GM18507 (cell line): ENCODE results near the gene COQ7.

Experiments used
- DNase-seq: peaks from one replicate; pipeline ENCODE4 v3.0.0; 2011; ENCODE audit warnings: low read depth; ENCODE audit not compliant: insufficient read length; ENCODE audit errors: extremely low spot score
- FAIRE-seq: peaks from 2 replicates; lab custom pipeline; 2011; peaks lifted over from hg19 to GRCh38; lab: Jason Lieb, UNC

The COQ7 gene

DNA sequence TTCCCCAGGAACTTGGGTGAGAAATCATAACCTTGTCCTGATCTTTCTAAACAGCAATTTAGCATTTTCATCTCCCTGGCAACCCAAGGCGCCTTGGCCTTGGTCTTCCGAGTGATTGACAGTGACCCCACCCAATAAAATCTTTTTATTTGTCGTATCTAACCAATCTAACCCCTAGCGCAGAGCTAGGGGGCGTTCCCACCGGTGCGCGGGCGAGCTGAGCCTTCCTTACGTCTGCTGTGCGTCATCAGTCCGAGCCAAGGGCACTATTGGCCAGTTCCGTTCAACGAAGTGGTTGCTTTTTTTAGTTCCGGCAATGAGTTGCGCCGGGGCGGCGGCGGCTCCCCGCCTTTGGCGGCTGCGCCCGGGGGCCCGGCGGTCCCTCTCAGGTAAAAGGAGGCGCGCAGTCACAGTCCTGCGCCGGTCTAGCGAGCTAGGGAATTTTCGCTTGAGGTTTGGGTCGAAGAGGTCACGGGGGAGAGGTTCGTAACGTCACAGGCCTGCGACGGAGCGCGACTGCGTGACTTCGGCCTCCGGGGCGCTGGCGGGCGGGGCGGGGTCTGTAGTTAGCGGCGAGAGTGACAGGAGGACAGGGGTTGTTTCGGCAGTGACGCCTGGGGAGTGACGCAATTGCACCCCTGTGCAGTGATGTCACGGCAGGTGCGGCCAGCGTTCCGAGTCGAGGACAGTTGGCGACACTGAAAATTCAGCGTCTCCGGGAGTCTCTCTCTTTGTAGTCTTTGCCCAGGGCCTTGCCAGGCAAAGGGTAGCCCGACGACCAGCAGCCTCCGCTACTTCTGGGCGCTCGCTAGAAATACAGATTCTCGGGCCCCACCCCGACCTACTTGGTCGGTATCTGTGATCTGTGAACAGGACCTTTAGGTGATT is at the start of gene COQ7:
Gene COQ7 (plus strand): TSS at position 266 of the 888 bp plus-strand sequence. CDS start 51 bp downstream, at position 317.
- FAIRE-seq (peak; percentile 99), DNase-seq (peak; percentile 94)

DNA sequence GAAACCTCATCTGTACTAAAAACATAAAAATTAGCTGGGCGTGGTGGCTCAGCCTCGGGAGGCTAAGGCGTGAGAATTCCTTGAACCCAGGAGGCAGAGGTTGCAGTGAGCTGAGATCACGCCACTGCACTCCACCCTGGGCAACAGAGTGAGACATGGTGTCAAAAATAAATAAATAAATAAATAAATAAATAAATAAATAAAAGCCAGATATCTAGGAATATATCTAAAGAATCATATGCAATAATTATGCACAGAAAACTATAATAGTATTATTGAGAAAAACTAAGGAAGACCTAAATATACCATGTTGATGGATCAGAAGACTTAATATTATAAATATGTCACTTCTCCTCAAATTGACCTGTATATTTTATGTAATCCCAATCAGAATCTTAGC is 46.7 kb upstream of the COQ7 start:
- FAIRE-seq (no peak), DNase-seq (no peak)

DNA sequence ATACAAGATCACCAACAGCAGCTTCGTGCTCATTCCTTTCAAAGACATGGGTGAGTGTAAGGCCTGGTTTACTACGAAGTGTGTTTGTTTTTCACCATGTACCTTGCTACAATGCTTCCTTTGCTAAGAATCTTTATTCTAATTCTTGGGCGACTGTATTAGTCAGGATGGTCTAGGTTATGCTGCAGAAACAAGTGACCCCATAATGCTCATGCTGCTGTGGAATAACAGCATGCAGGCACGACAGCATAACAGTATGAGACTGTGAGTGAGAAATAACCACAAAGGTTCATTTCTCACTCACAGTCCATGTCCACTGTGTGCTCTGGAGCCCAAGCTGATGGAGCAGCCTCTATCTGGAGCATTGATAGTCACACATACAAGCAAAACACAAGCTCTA is 45.7 kb upstream of the COQ7 start:
- FAIRE-seq: no peak
- DNase-seq: no peak

DNA sequence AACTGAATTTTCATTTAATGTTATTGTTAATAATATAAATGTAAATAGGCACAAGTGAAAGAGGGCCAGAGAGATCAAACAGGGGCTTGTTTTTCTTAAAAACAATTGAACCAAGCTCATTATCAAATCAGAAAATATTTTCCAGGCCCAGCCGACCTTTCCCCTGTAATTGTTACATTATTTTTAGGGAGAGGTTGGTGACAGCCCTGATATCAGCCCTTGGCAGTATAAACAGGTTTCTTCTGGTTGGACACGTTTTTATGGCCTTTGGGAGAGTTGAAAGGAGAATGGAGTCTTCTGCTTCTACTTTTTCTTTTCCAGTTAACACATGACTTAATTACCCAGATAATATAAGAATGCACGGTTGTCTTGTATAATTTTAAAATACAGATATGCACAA is 40.0 kb upstream of the COQ7 start:
- no peak for DNase-seq
- FAIRE-seq: no peak

DNA sequence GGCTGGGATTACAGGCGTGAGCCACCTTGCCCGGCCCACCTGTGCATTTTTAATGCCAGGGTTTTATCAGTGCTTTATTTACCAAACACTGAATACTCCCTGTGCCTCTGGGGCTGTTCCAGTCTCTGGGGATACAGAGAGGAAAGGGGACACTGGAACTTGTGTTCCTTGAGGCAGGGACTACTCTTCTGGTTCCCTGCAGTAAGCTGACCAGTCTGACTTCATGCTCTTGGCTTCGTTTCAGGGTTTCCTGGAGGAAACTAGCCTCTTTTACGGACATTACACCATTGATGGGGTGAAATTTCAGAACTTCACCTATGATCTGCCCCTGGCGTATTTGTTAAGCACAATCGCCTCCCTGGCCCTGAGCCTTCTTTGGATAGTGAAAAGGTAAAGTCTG is 37.4 kb upstream of the COQ7 start:
- DNase-seq (no peak), FAIRE-seq (no peak)

DNA sequence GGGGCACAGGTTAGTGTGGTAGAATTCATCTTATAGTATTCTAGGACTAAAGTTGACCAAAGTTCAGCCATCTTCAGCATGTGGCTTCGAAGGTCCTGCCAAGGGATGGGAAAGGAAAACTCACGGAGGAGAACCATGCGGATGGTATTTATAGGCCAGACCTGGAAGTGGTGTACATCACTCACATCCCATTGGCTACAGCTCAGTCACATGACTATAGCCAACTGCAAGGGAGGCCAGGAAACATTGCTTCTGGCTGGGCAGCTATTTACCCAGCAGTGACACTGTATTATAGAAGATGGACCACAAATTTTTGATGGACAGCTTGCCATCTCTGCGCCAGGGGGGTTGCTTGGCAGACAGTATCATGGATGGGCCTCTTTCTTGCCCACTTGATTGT is 35.7 kb upstream of the COQ7 start:
- FAIRE-seq: no peak

DNA sequence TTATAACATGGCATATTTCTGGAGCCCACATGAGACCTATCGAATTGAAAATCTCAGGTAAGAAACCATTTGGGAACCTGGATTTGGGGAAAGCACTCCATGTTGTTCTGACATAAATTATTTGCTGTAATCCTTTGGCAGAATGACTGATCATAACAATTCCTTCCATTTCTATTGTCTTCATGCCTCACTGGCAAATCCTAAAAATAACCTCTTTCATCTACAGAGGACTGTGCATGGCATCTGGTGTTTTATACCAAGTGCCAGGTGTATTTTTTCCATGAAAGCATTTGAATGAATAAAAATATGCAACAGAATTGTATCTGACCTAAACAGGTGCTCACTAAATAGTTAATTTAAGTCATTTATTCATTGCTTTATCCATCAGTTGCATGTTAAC is 33.7 kb upstream of the COQ7 start:
- DNase-seq (no peak), FAIRE-seq (no peak)

More for the DNA sequence above, 35.7 kb upstream of the COQ7 start:
- DNase-seq: no peak

DNA sequence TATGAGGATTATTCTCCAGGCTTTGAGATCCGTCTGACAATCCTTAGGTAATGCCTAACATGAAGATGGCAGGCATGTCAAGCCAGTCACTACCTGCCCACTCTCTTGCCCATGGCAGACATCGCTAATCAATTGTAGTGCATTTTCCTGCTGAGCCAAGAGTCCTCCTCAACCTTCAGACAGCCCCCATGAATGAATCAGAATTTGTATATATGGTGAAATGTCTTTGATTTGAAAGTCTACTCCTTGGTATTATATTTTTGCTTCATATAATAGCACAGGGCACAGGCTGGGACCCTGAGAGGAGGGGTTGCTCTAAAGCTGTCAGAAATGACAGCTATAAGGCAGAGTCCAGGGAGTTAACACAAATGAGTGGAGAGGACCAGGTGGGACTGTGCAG is 27.0 kb upstream of the COQ7 start:
- DNase-seq (no peak), FAIRE-seq (no peak)

DNA sequence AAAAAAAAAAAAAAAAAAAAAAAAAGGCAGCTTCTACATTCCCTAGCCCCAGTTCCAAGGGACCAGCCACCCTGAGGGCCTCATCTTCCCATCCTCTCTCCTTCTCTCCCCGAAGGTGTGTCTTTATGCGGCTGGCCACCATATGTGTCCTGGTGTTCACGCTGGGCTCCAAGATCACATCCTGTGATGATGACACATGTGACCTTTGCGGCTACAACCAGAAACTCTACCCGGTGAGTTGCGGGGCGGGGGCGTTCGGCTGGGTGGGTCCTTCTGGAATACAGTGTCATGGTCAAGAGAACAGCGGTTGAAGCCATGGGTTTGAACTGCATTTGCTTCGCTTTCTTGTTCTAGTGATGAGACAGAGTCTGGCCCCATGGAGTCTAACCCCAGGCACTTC is 22.6 kb upstream of the COQ7 start:
- FAIRE-seq (no peak), DNase-seq (no peak)

DNA sequence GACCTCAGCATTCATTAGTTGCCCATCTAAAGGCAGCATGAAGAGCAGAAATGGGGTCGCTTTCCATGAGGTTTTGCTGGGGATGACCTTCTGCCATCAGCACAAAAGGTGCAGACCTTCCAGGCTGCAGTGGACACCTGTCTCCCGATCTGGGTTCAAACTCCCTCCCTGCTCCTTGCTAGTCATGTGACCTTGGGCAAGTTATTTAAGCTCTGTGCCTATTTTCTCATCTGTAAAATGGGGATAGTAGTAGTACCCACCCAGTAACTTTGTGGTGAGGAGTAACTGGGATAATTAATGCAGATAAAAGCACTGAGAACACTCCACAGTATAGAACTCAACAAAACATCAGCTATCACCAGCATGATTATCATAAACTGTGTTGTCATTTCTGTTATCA is 21.4 kb upstream of the COQ7 start:
- FAIRE-seq (no peak), DNase-seq (no peak)

DNA sequence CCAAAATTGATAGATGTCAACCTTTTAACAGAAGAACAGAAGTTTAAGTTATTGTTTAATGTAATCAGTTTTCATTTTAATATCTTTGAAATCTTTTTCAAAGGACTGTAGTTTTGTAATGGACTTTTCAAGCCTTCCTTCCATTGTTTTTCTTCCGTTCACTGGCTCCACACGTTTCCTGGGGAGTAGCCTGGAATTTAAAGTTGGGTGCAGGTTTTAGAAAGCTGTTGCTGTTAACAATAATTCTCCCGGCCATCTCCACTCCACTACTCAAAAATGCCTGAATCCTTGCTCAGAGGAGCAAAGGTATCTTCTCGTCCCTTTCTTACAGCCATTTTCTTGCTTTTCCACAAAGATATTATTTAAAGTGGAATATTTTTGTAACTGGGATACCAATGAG is 4.7 kb upstream of the COQ7 start:
- DNase-seq (no peak), FAIRE-seq (no peak)

DNA sequence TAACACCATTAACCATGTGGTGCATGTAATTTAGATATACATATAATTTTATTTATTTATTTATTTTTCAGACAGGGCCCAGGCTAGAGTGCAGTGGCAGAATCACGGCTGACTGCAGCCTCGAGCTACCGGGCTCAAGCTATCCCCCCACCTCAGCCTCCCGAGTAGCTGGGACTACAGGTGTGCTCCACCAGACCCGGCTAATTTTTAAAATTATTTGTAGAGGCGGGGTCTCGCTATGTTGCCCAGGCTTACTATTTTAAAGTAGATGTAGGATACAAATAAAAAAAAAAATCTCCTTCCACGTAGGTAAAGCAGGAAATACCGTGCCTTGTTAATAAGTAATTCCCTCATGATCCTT is 446 bp upstream of the COQ7 start:
- FAIRE-seq: no peak

DNA sequence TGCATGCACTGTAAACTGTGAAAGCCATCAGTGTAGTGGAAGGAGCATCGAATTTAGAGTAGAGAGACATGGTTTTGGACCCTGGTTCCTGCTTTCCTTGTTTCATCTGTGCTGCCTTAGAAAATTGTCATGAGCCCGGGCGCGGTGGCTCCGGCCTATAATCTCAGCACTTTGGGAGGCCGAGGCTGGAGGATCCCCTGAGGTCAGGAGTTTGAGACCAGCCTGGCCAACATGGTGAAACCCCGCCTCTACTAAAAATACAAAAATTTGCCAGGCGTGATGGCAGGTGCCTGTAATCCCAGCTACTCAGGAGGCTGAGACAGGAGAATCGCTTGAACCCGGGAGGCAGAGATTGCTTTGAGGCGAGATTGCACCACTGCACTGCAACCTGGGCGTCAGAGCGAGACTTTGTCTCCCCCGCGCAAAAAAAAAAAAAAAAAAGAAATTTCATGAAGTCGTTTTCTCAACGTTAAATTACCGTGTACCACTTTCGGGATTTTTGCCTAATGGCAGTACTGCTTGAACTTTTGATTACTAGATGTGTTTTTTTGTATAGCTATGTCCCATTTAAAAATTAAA is 912 bp downstream of the COQ7 start:
- no peak for DNase-seq
- no peak for FAIRE-seq

More for the DNA sequence above, 446 bp upstream of the COQ7 start:
- DNase-seq: no peak

DNA sequence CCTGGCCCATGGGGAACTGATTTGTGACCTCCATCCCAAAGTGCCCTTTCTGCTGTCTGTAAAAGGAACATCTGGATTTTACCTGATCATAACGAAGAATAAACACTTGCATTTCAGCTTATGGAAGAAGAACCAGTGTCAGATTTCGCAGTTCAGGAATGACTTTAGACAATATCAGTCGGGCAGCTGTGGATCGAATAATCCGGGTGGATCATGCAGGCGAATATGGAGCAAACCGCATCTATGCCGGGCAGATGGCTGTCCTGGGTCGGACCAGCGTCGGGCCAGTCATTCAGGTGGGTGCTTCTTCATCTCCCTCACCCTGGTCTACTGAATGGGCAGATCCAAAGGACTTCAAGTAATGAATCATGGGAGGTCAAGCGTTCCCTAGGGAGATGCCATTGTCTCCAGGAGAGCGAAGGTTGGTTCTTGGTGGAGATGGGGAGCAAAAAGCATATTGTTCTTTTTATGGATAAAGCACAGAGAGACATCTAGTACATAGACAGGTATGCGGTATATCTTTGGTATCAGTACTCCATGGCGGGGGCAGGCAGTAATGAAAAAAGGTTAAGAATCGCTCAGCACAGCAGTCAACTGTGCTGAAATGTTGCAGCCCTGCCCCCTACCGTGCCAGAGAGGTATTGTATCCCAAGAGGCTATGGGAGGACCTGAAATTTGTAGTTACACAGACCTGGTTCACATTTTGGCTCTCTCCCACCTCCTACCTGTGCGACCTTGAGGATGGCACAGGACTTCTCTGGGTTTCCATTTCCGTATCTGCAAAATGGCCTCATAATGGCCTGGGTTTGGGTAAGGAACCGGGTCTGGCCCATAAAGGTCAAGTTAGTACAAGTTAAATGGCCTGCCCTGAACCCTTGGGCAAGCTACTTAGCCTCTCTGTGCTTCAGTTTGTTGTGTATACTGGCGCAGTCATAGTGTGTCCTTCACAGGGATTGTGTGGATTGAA is 4.7 kb downstream of the COQ7 start:
- FAIRE-seq: peak; percentile 76
- no peak for DNase-seq

DNA sequence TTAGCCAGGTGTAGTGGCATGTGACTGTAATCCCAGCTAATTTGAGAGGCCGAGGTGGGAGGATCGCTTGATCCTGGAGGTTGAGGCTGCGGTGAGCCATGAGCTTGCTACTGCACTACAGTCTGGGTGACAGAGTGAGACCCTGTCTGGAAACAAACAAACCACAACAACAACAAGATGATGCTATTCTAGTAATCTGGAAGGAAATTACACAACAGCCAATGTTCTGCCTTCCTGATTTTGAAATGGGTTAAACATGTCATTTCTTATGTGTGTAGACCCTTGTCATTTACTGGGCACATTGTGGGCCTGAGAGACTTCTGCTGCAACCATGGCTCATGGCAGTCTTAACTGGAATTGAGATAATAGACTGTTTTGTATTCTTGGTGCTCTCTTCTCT is 5.9 kb downstream of the COQ7 start:
- DNase-seq (no peak), FAIRE-seq (no peak)

DNA sequence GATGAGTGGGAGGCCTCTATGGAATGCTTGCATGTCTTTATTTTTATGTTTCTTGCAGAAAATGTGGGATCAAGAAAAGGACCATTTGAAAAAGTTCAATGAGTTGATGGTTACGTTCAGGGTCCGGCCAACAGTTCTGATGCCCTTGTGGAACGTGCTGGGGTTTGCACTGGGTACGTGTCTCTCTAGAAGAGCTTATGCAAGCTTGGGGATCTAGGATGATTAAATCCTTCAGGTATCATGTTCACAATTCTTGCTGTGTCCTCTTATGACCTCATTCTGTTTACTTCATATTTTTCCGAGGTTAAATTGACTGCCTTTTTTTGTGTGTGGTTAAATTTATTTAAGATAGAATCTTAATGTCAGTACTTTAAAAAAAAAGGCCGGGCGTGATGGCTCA is 6.4 kb downstream of the COQ7 start:
- FAIRE-seq (no peak), DNase-seq (no peak)

DNA sequence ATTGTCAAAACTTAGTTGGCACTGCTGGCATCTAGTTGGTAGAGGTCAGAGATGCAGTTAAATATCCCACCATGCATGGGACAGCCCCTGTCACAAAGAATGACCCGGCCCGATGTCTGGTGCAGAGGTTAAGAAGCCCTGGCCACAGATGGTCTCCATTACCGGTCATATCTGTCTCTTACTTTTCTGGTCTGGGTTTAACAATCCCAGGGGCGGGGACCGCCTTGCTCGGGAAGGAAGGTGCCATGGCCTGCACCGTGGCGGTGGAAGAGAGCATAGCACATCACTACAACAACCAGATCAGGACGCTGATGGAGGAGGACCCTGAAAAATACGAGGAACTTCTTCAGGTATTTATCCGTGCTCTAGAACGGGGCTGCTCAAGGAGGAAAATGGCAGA is 8.1 kb downstream of the COQ7 start:
- FAIRE-seq (no peak), DNase-seq (no peak)

DNA sequence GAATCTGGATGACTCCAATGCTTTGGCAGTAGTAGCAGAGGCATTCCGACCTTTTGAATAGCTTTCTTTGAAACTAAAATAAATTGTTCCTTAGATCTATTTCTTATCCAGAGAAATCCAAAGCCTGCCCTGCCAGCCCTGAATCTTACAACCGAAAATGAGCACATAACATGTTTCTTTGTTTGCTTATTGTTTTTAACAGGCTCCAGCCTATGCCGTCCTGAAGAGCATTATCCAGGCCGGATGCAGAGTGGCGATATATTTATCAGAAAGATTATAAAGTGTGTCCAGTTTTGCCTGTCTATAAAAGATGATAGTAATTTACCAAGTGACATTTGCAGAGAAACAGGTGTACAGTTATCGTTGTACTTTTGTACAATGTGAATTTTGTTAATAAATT is 10.5 kb downstream of the COQ7 start:
- no peak for DNase-seq
- no peak for FAIRE-seq

DNA sequence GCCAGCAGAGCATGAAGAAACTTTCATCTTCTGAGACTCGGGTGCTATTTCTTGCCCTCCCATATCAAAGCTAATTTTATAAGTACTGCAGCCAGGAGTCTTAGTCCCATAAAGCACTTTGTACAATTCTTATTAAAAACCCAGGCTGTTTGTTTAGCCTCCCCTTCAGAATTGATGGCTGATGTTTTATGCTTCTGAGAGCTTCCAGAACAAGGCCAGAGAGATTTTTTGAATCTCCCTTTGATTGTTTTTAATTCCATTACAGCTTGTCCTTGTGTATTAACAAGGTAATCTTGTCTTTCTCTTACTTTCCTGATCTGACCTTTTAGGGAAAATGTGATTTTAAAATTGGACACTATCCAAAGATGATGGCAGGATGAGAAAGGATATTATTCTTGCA is 16.3 kb downstream of the COQ7 start:
- DNase-seq (no peak), FAIRE-seq (no peak)

DNA sequence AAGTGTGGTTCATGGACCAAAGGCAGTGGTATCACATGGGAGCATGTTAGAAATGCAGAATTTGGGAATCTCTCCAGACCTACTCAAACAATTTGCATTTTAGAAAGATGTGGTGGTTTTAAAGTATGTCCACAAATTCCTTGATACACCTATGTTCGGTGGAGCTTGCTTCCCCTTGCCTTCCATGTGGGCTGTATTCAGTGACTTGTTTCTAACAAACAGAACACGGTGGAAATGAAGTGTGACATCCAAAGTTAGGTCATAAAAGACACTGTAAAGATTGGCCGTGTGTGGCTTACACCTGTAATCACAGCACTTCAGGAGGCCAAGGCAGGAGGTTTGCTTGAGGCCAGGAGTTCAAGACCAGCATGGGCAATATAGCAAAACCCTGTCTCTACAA is 16.7 kb downstream of the COQ7 start:
- DNase-seq (no peak), FAIRE-seq (no peak)
